ENCODE data around the gene SCN2A. TPM values are rescaled to one million over a fixed set of nuclear protein-coding genes. Genes with fewer than 3 reads are reported as not detected.

The SCN2A gene
- total RNA-seq, 1 experiment from 2014 or later, result 0.24 TPM

DNA sequence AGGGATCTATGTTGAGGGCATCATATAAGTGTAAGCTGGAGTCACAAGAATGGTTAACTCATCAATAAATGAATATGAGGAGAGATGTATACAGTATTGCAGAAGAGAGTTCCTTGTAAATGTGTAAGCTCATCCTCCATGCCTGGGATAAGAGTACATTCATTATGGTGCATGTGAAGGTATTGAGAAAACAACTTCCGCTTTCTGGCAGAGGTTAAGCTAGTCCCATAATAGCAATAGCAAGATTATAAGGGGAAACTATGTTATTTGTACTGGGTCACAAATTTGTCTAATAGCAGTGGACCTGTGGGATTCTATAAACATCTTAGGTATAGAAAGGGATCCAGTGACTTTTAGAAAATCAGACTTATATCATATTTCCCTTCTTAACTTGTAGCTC is 44.1 kb downstream of the SCN2A start:
- Histone ChIP-seq H4K5ac (ENCODE audit: insufficient read length, low read depth, low read length) (no peak overlapping the region), H3K79me2 (ENCODE audit: insufficient read depth, low read length) (no peaks in the 10 kb centered on the region), H2BK15ac (ENCODE audit: low read depth, low read length) (no peak overlapping the region), H2BK20ac (ENCODE audit: low read depth, low read length, poor library complexity, severe bottlenecking) (no peak overlapping the region), H4K8ac (replicated peaks; ENCODE audit: insufficient read length, low read depth, low read length) (no peak overlapping the region), H3K56ac (ENCODE audit: insufficient read length, low read depth, low read length) (no peak overlapping the region), H4K20me1 (ENCODE audit: control insufficient read depth, insufficient read depth, insufficient read length) (no peaks in the 10 kb centered on the region), H2BK120ac (ENCODE audit: low read depth, low read length, poor library complexity, severe bottlenecking) (no peak overlapping the region), H3K9me3 (ENCODE audit: control insufficient read depth, low read depth, low read length) (no peaks in the 10 kb centered on the region), H3K27me3 (ENCODE audit: insufficient read depth, low read length) (no peaks in the 10 kb centered on the region), H2BK5ac (ENCODE audit: insufficient read length, low read length) (no peak overlapping the region), H3K9ac (ENCODE audit: extremely low read depth, insufficient read length, low read length) (no peak overlapping the region), H3T11ph (ENCODE audit: low read length) (no peak overlapping the region), H3K27ac (ENCODE audit: insufficient read length, low read depth, low read length) (no peak overlapping the region), H2AK5ac (ENCODE audit: insufficient read length, low read length) (no peak overlapping the region), H3K4me1 (ENCODE audit: insufficient read depth, low read length) (peaks cover 2% of the 10 kb centered on the region; the same call in 1 of the 2 replicates), H3K18ac (ENCODE audit: insufficient read length, low read depth, low read length) (no peak overlapping the region), H3K4ac (ENCODE audit: low read depth, low read length) (no peak overlapping the region), H4K91ac (ENCODE audit: insufficient read length, low read depth, low read length) (no peak overlapping the region), H3K14ac (ENCODE audit: insufficient read depth, low read length) (no peak overlapping the region), H2AFZ (ENCODE audit: low read length) (no peak overlapping the region), H2BK12ac (ENCODE audit: insufficient read length, low read depth, low read length) (no peak overlapping the region), H3K79me1 (ENCODE audit: insufficient read depth, low read depth, low read length, poor library complexity, severe bottlenecking) (no peaks in the 10 kb centered on the region), H3K23ac (ENCODE audit: insufficient read length, low read depth, low read length) (no peak overlapping the region), H3K23me2 (ENCODE audit: insufficient read length, low read depth, low read length, poor library complexity, severe bottlenecking) (no peaks in the 10 kb centered on the region), H3K4me2 (ENCODE audit: insufficient read depth, insufficient read length, low read length) (no peak overlapping the region)
- Mint-ChIP-seq H3K27ac (no peak overlapping the region), H3K9me3 (0 out of 5 replicates have a peak, but pooled peaks cover 0 to 2% of the 10 kb centered on the region in 2 experiments), H3K4me1 (peaks cover 7 to 11% of the 10 kb centered on the region in 2 experiments; a peak in 1 of 4 replicates), H3K27me3 (ENCODE audit: low read depth) (no peaks in the 10 kb centered on the region), H3K4me3 (no peak overlapping the region), H3K36me3 (ENCODE audit: insufficient read depth in 1 of 3, low read depth in 3 of 3) (peaks cover 0 to 6% (median 0%) of the 10 kb centered on the region in 3 experiments; a peak in 1 of 7 replicates)
- no peak for TF ChIP-seq CTCF (conservative IDR thresholded peaks at IDR 0.05)
- DNase-seq, result no peak
- no CpG with 5 or more reads among the region's 1 CpG for WGBS (ENCODE audit: extremely low coverage, insufficient read length, low lambda C conversion rate)

Data from H9 (cell line).